Psoas muscle (tissue), 8 donors: ENCODE measurements around the gene RPS3A. TPM values are rescaled to one million over a fixed set of nuclear protein-coding genes. Genes with fewer than 3 reads are reported as not detected.

Source experiments
- ATAC-seq, 4 donors: fragments of 200-7000 bp; cut with Tn5 transposase; one replicate each; pipeline ENCODE4 v1.9.1; 2020; ENCODE audit warnings: moderate library complexity in 3 of 4, mild to moderate bottlenecking in 2 of 4
- DNase-seq, 2 donors: peaks; one replicate each; pipeline ENCODE4 v3.0.0-alpha.2; 2020
- H3K27ac ChIP-seq: fragments of 200-600 bp; one replicate; pipeline ENCODE4 v1.8.0; 2022
- H3K27me3 ChIP-seq, 3 donors: fragments of 200-600 bp in 1 of 3; one replicate each; pipeline versions ENCODE4 v1.6.1 to v1.8.0; 2013 to 2022; ENCODE audit warnings: low read length in 2 of 3, mild to moderate bottlenecking in 2 of 3, moderate library complexity in 1 of 3; ENCODE audit not compliant: insufficient read depth in 3 of 3
- H3K36me3 ChIP-seq, 2 donors: fragments of 200-600 bp in 1 of 2; one replicate each; pipeline versions ENCODE4 v1.6.1 to v1.8.0; 2013 to 2022; ENCODE audit warnings: low read depth in 1 of 2, mild to moderate bottlenecking in 1 of 2, moderate library complexity in 1 of 2; ENCODE audit not compliant: insufficient read depth in 1 of 2
- H3K4me1 ChIP-seq: fragments of 200-600 bp; one replicate; pipeline ENCODE4 v1.8.0; 2022
- H3K4me3 ChIP-seq: fragments of 200-600 bp; one replicate; pipeline ENCODE4 v1.8.0; 2022; ENCODE audit warnings: mild to moderate bottlenecking
- H3K9me3 ChIP-seq: fragments of 200-600 bp; one replicate; pipeline ENCODE4 v1.8.0; 2022
- WGBS, 3 donors: extraction: QIAGEN DNeasy Blood & Tissue Kit; methylation state at CpG; one replicate each; pipeline versions ENCODE4 v1.1.6 to v1.1.7; 2013; 5-methylcytosine and 5-hydroxymethylcytosine counted together
- intact Hi-C, 2 donors: fragments of 100-400 bp; cut with DNase I; formaldehyde crosslinking; loops; one replicate each; pipeline versions ENCODE4 v1.11.0 to v1.14.2; 2022
- polyA plus RNA-seq, 3 donors: library from polyadenylated mRNA; stranded (reverse); fragments of 200-250 nt; gene quantifications; one replicate each; pipeline ENCODE4 v1.2.3, GENCODE V29; 2013
- total RNA-seq, 4 donors: library from RNA; stranded (reverse); fragmentation: NEBNext Ultra II Directional in 2 of 4; extraction: Animal tissue kit (Norgen Biotek cat#: 25700) in 2 of 4; gene quantifications; one replicate each; pipeline versions ENCODE4 v1.2.1 to v1.2.4, GENCODE V29; 2021 to 2023
- TF ChIP-seq, protein P1 (sequence below): fragments of 200-600 bp; IDR thresholded peaks from one replicate; pipeline ENCODE4 v1.8.0; 2022; ENCODE audit warnings: antibody characterized with exemption
- donor health status: healthy with polysubstance abuse.
- donor health status: DM: no; HTN: no; CAD: no; lungs with moderate emphysema.
- donor health status: Bipolar disorder and iron deficiency.
- donor health status: healthy.
- donor health status: DM: yes; HTN: yes; CAD: no.
- donor health status: DM: no; HTN: no; CAD: no.
- donor health status: DM: no; HTN: no; CAD: no.
- donor health status: DM: yes; HTN: yes; CAD: no.

Gene RPS3A
- total and polyA plus RNA-seq, 7 donors, result 841 to 2,333 (median 1,071) TPM

DNA sequence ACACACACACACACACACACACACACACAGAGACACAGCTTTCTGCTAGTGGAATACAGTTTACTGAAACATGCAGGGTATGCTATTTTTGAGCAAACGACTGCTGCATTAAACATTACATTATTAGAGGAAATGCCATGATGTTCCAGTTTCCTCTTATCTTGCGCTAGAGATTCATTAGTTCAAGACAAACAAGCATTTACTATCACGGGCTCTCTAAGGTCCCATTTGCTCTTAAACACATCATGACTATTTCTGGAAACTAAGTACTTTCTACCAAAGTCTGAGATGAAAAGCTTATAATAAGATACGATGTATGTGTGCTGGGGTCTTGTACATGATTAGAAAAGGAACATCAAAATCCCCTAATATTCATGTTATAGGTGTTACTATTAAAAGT, 48.8 kb downstream of the RPS3A start:
- ATAC-seq, result no peak
- WGBS, 3 donors, result 85 to 92% (median 90%) methylated on average over 4 of the region's 4 CpGs

DNA sequence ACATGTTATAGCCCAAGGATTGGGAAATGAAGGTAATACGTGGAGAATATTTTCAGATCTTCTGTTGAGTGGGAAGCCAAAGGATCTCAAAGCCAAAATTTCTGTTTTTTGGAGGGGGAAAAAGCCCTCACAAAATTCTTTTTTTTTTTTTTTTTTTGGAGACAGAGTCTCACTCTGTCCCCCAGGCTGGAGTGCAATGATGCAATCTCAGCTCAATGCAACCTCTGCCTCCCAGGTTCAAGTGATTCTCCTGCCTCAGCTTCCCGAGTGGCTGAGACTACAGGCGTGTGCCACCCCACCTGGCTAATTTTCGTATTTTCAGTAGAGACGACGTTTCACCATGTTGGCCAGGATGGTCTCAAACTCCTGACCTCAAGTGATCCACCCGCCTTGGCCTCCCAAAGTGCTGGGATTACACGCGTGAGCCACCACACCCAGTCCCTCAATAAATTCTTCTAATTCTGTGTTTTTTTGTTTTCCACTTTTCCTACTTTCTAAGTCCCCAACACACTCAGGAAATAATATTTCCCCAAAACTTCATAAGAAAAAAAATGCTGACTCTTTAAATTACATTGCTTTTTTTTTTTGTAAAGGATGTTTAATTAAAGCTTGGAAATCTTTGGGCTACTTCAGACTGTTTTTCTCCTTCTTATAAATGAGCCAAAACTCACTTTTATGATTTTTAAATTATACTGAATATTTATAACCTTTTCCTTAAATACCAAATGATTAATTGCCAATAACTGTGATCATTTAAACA, 51.6 kb downstream of the RPS3A start:
- whole genome bisulfite sequencing, 3 donors, result 88 to 92% (median 89%) methylated on average over 9 of the region's 9 CpGs
- H3K4me3 ChIP-seq, result no peak overlapping the region
- H3K4me1 ChIP-seq, result no peaks in the 10 kb centered on the region
- peaks cover 0 to 36% of the 10 kb centered on the region in 2 donors for H3K36me3 ChIP-seq
- no peaks in the 10 kb centered on the region for H3K27me3 ChIP-seq
- TF ChIP-seq, protein P1, sequence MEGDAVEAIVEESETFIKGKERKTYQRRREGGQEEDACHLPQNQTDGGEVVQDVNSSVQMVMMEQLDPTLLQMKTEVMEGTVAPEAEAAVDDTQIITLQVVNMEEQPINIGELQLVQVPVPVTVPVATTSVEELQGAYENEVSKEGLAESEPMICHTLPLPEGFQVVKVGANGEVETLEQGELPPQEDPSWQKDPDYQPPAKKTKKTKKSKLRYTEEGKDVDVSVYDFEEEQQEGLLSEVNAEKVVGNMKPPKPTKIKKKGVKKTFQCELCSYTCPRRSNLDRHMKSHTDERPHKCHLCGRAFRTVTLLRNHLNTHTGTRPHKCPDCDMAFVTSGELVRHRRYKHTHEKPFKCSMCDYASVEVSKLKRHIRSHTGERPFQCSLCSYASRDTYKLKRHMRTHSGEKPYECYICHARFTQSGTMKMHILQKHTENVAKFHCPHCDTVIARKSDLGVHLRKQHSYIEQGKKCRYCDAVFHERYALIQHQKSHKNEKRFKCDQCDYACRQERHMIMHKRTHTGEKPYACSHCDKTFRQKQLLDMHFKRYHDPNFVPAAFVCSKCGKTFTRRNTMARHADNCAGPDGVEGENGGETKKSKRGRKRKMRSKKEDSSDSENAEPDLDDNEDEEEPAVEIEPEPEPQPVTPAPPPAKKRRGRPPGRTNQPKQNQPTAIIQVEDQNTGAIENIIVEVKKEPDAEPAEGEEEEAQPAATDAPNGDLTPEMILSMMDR, result no peak
- DNase-seq (no peak), ATAC-seq (no peak)
- intact Hi-C loops, result no loop called here
- no peaks in the 10 kb centered on the region for H3K9me3 ChIP-seq
- H3K27ac ChIP-seq, result no peak overlapping the region

More for the DNA sequence above, 48.8 kb downstream of the RPS3A start:
- H3K4me1 ChIP-seq, result no peaks in the 10 kb centered on the region
- TF ChIP-seq, protein P1, result no peak
- no peak for DNase-seq
- no peaks in the 10 kb centered on the region for H3K9me3 ChIP-seq
- no peak overlapping the region for H3K4me3 ChIP-seq
- H3K36me3 ChIP-seq, result peaks cover 0 to 52% of the 10 kb centered on the region in 2 donors
- intact Hi-C loops, result no loop called here
- H3K27me3 ChIP-seq, result no peaks in the 10 kb centered on the region
- no peak overlapping the region for H3K27ac ChIP-seq

DNA sequence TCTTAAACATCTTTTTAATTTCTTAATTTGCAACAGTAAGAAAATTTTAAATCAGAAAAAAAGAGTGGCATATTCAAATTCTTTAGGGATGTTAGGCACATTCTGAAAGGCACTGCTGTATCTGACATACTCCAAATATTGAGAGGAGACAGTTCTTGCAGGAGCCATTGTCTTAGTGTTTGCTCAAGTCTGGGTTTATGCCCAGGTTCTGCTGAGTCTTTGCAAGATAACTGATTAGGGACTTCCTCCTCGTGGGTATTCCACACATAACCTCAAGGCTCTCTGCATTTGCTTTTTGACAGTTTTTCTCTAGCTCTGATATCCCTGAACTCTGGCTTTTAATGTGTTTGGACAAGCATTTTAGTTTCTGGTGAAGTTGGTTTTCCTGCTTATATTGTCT, 52.6 kb downstream of the RPS3A start:
- intact Hi-C loops, result no loop called here
- DNase-seq (no peak), ATAC-seq (no peak)
- Histone ChIP-seq H3K27me3 (no peaks in the 10 kb centered on the region), H3K9me3 (no peaks in the 10 kb centered on the region), H3K4me3 (no peak overlapping the region), H3K4me1 (no peaks in the 10 kb centered on the region), H3K36me3 (peaks cover 0 to 28% of the 10 kb centered on the region in 2 donors), H3K27ac (no peak overlapping the region)
- 26 to 45% (median 32%) methylated on average over 1 of the region's 1 CpG for WGBS, 3 donors
- TF ChIP-seq, protein P1, result no peak

DNA sequence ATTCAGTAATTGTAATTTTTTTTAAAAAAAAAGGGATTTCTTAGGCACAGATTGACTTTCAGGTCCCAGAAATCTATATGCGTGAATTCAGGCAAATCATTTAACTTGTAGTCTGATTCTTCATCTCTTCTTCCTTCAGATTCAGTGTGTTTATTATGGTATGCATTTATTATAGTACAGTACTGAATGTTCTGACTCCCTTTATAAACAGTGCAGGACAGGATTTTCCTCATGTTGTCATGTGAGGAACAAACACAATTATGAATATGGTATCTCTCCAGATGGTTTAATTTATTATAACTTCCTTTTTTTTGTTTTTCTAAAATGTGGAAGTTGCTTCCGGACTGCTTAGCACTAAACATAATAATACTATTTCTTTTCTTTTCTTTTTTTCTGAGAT, 54.2 kb downstream of the RPS3A start:
- WGBS, 3 donors, result 91 to 98% (median 97%) methylated on average over 2 of the region's 2 CpGs
- no peak overlapping the region for H3K4me3 ChIP-seq
- intact Hi-C loops, result no loop called here
- peaks cover 0 to 26% of the 10 kb centered on the region in 2 donors for H3K36me3 ChIP-seq
- no peak overlapping the region for H3K27ac ChIP-seq
- H3K9me3 ChIP-seq, result no peaks in the 10 kb centered on the region
- DNase-seq, result no peak
- ATAC-seq, result no peak
- no peaks in the 10 kb centered on the region for H3K27me3 ChIP-seq
- H3K4me1 ChIP-seq, result no peaks in the 10 kb centered on the region
- TF ChIP-seq, protein P1, result no peak

Other genes starting within 250 kb of the RPS3A start
- 10 to 100 TPM in 1 of 4 donors, 1 to 10 TPM in 3; 6.4 to 10.6 (median 8.8) TPM for gene LRBA, start 84.3 kb upstream of the RPS3A start, total RNA-seq
- 1 to 10 TPM; 2.9 to 4.2 (median 3.9) TPM for gene LRBA, start 84.3 kb upstream of the RPS3A start, polyA plus RNA-seq
- gene PRSS48, start 177.5 kb downstream of the RPS3A start, total RNA-seq, result not detected
- not detected for gene PRSS48, start 177.5 kb downstream of the RPS3A start, polyA plus RNA-seq
- 10 to 100 TPM; 26.9 to 59.0 (median 32.4) TPM for gene SH3D19, start 226.0 kb downstream of the RPS3A start, total RNA-seq
- gene SH3D19, start 226.0 kb downstream of the RPS3A start, polyA plus RNA-seq, result 10 to 100 TPM in 2 of 3 donors, 1 to 10 TPM in 1; 7.0 to 15.9 (median 13.4) TPM